ENCODE data around the gene CCNB1.

GRCh38 chr5:69148981-69149675 lies 17.8 kb upstream of the CCNB1 start:
- TF ChIP-seq CTCF (conservative IDR thresholded peaks at IDR 0.05) (no peak), ZFX (IDR thresholded peaks at IDR 0.05) (no peak)
